Measurements from ENCODE around the gene AVPR2.

AVPR2 gene

GRCh38 chrX:153927922-153928760 is 23.7 kb downstream of the AVPR2 start (continued):
- peak; percentile 83 for TF ChIP-seq CTCF (tag by site-specific recombination; IDR thresholded peaks at IDR 0.05)
- peak; percentile 96 for TF ChIP-seq ZFHX2 (tag by site-specific recombination; conservative IDR thresholded peaks at IDR 0.05)
- peak; percentile 90 for TF ChIP-seq EGR2 (tag by site-specific recombination; IDR thresholded peaks at IDR 0.05; ENCODE audit: low read depth)
- TF ChIP-seq SCRT2 (tag by site-specific recombination; IDR thresholded peaks at IDR 0.05), result no peak
- TF ChIP-seq ELK4 (IDR thresholded peaks at IDR 0.05; ENCODE audit: borderline replicate concordance, low read depth, low read length), result peak; percentile 86
- no peak for TF ChIP-seq ZNF785 (tag by site-specific recombination; IDR thresholded peaks at IDR 0.05)
- peak; percentile 63; the same call in 1 of the 2 replicates for TF ChIP-seq ZNF184 (tag by site-specific recombination; IDR thresholded peaks at IDR 0.05)
- TF ChIP-seq ZNF398 (tag by site-specific recombination; IDR thresholded peaks at IDR 0.05), result no peak
- TF ChIP-seq ZNF366 (tag by site-specific recombination; conservative IDR thresholded peaks at IDR 0.05), result no peak
- TF ChIP-seq ZFP69B (tag by site-specific recombination; IDR thresholded peaks at IDR 0.05), result 0 out of 2 replicates have a peak, but pooled peaks have one; percentile 54
- TF ChIP-seq HOXC10 (CRISPR knock-in tag; IDR thresholded peaks at IDR 0.05), result peak; percentile 62; the same call in 1 of the 2 replicates
- TF ChIP-seq ZNF223 (tag by site-specific recombination; IDR thresholded peaks at IDR 0.05), result peak; percentile 84
- no peak for TF ChIP-seq ZNF549 (tag by site-specific recombination; IDR thresholded peaks at IDR 0.05)
- 0 out of 2 replicates have a peak, but pooled peaks have one; percentile 45 for TF ChIP-seq ZNF10 (tag by site-specific recombination; IDR thresholded peaks at IDR 0.05)
- no peak; the same call in 1 of the 2 replicates for TF ChIP-seq ZNF768 (tag by site-specific recombination; IDR thresholded peaks at IDR 0.05)
- TF ChIP-seq ZNF639 (tag by site-specific recombination; IDR thresholded peaks at IDR 0.05), result no peak
- TF ChIP-seq ZBTB11 (tag by site-specific recombination; conservative IDR thresholded peaks at IDR 0.05; ENCODE audit: low read depth), result peak; percentile 91
- no peak for TF ChIP-seq ZNF350 (tag by site-specific recombination; IDR thresholded peaks at IDR 0.05)
- TF ChIP-seq ZNF148 (tag by site-specific recombination; IDR thresholded peaks at IDR 0.05; ENCODE audit: borderline replicate concordance), result no peak
- TF ChIP-seq ZXDB (tag by site-specific recombination; IDR thresholded peaks at IDR 0.05), result peak; percentile 50
- TF ChIP-seq SP3 (tag by site-specific recombination; IDR thresholded peaks at IDR 0.05), result peak; percentile 97
- TF ChIP-seq ZNF2 (tag by site-specific recombination; IDR thresholded peaks at IDR 0.05), result 0 out of 2 replicates have a peak, but pooled peaks have one; percentile 24
- TF ChIP-seq ZNF138 (tag by site-specific recombination; IDR thresholded peaks at IDR 0.05; ENCODE audit: borderline replicate concordance), result no peak
- no peak for TF ChIP-seq ZNF585B (tag by site-specific recombination; IDR thresholded peaks at IDR 0.05)
- 0 out of 2 replicates have a peak, but pooled peaks have one; percentile 30 for TF ChIP-seq BCL11B (tag by site-specific recombination; IDR thresholded peaks at IDR 0.05; ENCODE audit: low read depth)
- peak; percentile 53 for TF ChIP-seq ZIC2 (tag by site-specific recombination; IDR thresholded peaks at IDR 0.05)
